ENCODE measurements around the gene ADAMTS18.

DNA sequence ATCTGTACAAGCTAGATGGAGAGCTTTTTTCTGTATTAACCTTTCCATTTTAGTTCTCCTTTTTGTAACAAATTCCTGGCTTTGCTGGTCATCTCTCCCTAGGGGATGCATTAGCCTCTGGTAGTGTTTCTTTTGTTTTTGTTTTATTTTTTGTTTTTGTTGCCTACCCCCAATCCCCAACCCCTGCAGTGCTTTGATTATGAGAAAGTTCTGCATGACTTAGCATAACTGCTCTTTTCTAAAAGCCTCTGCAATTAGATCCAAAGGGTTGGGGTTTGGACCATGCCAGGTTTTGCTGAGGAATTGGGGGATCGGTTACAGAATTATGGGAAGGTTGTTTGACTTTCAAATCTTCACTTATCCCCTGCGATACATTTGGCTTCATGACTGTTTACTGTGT lies 98.2 kb downstream of the ADAMTS18 start:
- no peak for TF ChIP-seq CHD2 (IDR thresholded peaks at IDR 0.05; ENCODE audit: low read length, partially characterized antibody)
- TF ChIP-seq EP300 (IDR thresholded peaks at IDR 0.05; ENCODE audit: borderline replicate concordance in 1 of 2, low read depth in 1 of 2, low read length in 1 of 2), result no peak
- TF ChIP-seq POLR2AphosphoS5 (IDR thresholded peaks at IDR 0.05; ENCODE audit: low read depth, low read length), result no peak
